ENCODE results near the gene RHOBTB3.

Gene RHOBTB3

DNA sequence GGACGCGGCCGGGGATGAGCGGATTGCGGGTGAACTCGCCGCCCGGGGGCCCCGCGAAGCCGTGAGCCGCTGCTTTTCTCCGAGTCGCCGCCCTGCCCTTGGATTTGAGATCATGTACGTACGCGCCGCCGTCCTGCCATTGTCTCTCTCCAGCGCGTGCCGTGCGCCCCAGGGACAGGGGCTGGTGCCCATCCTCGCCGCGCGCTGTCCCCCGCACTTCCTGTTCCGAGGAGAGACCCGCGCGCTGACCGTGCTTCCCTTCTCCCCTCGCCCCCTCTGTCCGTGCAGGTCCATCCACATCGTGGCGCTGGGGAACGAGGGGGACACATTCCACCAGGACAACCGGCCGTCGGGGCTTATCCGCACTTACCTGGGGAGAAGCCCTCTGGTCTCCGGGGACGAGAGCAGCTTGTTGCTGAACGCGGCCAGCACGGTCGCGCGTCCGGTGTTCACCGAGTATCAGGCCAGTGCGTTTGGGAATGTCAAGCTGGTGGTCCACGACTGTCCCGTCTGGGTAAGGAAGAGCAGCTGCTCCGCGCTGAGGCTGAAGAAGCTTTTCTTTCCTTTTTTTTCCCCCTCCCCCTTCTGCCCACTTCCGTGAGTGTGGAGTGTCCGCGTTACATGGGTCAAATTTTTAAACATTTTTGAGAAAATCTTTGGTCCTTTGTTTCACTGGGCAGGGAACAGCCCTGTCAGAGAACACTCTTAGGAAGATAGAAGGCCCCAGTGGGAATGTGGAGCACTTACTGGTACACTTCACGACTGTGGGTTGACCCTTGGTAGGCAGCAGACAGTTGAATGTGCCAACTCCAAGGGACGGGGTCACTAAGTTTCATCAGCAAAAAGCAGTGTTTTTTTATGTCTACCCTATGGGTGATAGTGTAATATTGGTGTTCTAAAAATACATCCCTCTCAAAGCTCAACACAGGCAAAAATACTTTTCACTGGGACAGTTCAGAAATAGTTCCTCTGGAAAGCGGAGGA, 727 bp downstream of the RHOBTB3 start:
- no peak for DNase-seq (ENCODE audit: low spot score)

DNA sequence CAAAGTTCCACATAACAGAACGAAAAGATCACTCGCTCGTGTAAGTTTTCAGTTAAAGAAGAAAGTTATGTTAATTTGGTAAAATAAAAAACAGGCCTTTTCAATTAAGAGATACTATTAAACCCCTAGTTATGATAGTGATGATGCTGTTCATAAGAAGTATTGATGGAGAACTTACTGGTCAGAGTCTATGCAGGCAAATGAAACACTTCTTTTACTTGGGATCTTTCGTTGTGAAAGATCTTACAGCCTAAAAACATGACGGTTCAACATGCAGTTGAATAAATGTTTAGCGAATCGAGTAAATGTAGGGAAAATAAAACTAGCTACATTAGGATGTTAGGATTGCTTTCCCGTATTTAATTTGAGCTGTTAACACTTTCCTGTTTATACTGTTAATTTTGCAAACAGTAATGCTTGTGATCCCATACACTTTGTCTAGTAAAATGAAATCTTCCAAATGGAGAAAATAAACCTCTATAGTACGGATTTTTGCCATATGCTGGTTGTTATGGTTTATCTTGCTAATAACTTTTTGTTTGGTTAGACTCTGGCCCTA, 2.0 kb downstream of the RHOBTB3 start:
- no peak for DNase-seq (ENCODE audit: low spot score)

DNA sequence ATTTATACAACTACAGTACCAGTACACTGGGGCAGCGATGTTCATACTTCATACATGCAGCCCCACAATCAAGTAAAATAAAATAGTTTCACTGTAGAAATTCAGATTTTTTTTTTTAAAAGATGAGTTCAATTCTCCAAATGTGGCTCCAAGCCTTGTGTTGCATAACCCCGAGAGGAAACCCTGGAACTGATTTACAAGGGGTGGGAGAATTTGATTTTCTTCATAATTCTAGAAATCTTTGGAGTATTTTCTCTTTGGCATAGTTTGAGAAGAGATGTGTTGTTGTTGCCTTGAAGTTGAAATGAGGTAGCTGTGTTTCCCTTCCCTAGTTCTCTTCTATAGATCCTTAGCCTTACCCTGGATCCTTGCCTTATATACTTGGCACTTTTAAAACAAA, 3.1 kb downstream of the RHOBTB3 start:
- DNase-seq (ENCODE audit: low spot score): no peak

DNA sequence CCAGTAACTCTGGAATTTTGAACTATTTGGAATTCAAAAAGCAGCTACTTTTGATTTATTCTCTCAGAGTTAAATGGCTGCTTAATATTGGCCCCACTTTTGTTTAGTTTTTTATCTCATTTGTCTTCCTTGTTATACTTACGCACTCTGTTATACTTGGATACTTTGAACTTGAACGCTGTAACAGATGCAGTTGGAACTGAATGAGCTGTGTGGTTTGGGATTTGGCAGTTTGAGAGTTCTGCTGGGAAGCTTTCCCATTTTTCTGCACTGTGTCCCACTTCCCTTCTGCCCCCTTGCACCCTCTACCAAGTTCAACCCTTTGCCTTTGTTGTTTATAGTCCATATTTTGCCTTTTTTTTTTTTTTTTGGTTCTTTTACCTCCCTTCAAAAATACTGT, 3.8 kb downstream of the RHOBTB3 start:
- no peak for DNase-seq (ENCODE audit: low spot score)

DNA sequence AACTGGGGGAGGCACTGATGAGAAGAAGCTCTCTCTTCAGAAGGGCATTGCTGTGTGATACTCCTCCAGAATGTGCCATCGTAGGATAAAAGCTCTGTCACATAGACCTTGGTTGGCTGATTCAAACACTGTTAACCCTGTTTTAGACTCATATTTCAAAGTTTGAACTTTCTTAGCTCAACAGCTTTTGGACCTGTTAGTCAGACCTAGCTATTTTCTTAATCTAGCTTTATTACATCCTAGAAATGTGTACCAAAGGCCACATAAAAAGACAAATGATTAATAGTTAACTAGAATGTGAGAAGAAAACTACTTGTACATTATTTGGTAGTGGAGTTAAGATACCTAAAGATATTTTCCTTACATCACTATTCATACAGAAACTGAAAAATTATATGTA, 4.3 kb downstream of the RHOBTB3 start:
- no peak for DNase-seq (ENCODE audit: low spot score)

DNA sequence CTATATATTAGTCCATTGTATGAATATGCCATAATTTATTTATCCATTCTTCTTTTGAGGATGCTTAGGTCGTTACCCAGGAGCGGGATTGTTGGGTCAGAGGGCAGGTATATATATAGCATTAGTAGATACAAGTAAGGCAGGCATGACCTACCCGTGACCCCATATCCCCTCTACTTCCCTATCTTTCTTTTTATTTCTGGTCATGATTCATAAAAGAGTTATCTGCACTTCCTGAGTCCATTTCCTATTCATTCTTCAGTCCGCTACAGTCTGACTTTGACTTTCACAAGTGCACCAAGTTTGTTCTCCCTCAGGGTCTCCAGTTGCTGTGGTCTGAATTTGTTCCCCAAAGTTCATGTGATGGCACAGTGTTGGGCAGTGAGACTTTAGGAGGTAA, 6.9 kb downstream of the RHOBTB3 start:
- DNase-seq (ENCODE audit: low spot score): no peak

DNA sequence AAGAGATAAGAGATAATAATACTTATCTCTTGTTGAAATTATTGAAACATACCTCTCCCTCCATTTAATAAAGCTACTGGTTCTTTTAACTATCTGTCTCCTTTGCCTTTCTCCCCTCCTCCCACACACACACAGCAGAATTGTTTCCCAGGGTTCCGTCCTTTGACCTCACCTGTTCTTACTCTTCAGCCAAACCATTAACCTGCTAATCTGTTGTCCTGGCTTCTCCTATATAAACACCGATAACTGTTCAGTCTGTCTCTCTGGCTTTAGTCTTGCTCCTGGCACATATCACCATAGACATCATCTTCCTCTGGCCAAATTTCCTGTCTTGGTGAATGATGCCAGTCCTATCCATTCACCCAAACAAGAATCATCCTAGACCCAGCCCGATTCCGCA, 7.7 kb downstream of the RHOBTB3 start:
- DNase-seq (ENCODE audit: low spot score): no peak

DNA sequence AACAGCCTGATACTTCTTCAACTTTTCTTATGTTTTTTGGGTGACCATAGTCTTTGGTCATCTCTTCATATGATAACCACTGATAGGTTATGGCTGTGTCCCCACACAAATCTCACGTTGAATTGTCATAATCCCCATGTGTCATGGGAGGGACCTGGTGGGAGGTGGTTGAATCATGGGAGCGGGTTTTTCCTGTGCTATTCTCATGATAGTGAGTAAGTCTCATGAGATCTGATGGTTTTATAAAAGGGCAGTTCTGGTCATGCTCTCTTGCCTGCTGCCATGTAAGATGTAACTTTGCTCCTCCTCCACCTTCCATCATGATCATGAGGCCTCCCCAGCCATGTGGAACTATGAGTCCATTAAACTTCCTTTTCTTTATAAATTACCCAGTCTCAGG, 8.7 kb downstream of the RHOBTB3 start:
- no peak for DNase-seq (ENCODE audit: low spot score)

DNA sequence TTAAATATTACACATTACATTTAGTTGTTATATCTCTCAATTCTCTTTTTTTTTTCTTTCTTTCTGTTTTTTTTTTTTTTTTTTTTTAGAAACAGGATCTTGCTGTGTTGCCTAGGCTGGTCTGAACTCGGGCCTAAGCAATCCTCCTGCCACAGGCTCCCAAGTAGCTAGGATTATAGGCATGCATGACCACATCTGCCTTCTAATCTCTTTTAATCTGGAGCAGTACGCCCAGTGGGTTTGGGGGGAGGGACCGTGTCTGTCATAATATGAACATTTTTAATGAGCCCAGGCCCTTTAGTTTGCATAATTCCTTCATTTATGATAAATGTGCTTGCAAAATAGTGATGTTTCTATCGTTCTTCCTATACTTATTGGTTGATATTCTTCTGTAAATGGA, 10.3 kb downstream of the RHOBTB3 start:
- no peak for DNase-seq (ENCODE audit: low spot score)

DNA sequence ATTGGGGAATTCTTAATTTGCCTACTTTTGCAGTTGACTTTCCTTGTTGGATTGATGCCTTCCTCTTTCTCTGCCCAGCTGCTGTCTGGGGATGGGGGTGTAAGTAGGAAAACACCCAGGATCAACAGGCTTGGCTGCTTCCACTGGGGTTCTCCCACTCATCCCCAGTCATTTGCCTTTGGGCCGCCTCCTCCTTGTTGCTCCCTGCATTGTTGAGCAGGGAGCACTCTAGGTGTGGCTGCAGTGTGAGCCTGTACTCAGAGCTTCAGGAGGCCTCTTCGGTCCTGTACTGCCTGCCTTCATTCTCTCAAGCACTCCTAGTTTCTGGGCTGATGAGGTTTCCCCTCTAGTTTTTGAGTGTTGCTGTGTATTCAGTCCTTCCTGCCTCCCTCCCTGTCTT, 12.1 kb downstream of the RHOBTB3 start:
- DNase-seq (ENCODE audit: low spot score): no peak

DNA sequence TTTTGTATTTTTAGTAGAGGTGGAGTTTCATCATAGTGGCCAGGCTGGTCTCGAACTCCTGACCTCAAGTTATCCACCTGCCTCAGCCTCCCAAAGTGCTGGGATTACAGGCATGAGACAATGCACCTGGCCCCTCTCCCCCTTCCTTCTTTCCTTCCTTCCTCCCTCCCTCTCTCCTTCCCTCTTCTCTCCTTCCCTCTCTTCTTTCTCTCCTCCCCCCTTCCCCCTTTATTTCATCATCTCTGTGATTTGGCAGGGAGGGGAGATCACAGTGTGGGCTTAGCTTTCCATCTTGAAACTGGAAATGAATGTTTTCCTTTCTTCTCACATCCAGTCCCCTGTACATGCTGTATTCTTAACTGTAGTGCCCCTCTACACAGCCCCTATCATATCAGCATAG, 12.7 kb downstream of the RHOBTB3 start:
- DNase-seq (ENCODE audit: low spot score): no peak

DNA sequence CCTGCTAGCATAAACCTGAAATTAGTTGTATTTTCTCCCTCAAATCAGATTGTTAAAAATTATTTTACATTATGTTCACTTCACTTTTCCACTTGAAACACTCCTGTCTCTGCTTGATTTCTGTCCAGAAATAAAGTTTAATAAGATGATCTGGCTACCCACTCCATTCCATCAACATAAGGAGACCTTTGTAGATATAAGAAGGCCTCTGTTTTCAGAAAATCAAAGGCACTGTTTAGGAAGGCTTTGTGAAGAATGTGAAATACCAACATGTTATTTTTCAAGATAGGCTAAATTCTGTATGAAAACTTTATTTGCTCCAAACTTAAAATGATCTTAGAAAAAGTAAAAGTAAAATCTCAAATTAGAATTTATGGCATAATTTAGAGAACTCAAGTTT, 15.1 kb downstream of the RHOBTB3 start:
- DNase-seq (ENCODE audit: low spot score): no peak

DNA sequence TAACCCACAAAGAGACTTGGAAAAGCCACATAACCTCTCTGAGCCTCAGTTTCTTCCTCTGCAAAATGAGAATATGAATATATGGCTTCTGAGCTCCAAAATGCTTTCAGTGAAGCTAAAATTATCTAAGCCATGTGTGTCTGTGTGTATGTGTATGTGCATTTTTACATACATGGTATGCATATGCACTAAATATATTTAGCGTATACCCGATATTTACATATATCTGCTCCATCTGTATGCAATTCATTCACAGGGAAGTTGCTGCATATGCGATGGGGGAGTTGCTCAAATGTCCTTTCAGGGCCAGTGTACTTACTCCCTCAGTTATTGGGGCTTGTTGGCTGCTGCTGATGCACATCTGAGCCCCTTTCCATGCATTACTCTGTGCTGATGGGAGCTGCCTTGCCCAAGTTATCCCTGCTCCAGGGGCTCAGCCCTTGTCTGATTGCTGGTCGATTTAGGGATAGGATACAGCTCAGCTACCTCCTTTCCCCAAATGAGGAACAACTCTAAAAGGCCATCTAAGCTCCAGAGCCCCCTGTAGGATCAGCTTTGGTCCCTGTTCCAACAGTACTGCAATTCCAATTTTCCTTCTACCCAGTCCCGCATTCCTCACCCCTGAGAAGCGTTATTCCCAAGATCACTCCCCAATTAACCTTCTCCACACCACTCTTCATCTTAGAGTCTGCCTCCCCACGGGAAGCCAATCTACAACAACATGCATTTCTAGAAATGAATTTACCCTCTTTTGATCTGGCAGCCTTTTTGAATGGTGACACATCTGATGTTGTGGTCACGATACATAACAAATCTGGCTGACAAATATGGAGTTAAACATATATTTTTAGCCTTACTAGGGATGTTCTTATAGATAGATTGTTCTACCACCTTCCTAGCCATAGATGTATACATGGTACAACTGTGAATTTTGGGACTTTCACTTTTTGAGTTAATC, 15.9 kb downstream of the RHOBTB3 start:
- DNase-seq (ENCODE audit: low spot score): no peak

DNA sequence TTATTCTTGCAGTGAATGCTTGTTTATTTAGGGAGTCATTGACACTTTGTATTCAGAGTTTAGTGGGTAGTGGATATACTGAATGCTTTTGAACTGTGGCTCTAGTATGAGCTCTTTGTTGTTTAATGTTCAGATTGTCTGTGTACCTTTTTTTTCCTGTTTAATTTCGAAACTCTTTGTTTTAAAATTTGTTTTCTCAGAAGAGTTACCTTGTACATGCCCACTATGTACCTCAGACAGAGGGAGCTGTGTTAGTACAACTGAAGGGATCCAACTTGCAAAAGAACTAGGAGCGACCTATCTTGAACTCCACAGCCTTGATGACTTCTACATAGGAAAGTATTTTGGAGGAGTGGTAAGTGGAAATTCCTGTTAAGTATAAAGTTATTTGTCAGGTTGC, 17.0 kb downstream of the RHOBTB3 start:
- no peak for DNase-seq (ENCODE audit: low spot score)

DNA sequence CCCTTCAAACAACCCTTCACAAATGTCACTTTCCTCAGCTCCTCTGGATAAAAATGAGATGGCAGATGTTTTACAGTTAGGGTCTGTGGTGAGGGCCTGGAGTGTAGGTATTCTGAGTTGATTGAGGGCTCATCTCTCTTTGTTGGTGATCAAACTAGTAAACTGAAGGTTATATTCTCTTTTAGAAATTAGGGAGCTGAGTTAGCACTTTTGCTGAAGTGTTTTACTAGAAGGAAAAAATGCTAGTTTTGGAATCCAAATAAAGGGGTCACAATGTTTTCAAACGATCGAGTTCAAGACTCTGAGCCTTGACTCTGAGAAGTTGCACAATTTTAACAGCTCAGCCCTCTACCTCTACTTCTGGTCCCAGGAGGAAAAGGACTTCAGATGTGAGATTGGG, 23.4 kb downstream of the RHOBTB3 start:
- DNase-seq (ENCODE audit: low spot score): no peak

DNA sequence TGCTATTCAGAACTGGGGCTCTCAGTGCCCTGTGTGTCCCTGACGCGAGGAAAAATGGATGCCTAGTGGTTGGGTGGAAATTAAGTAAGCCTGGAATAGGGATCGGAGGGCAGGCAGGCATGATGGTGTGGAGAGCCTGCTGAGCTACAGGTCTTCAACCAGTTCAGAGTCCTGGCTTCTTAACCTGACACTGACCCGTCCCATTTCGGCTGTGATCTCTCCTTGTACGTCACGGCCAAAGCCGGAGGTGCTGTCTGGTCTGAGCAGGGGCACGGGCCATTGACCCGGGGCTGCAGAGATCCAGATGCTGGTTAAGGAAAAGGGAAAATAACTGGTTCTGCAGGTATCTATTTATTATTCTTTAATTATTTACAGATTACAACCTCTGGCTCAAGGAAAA, 27.9 kb downstream of the RHOBTB3 start:
- DNase-seq (ENCODE audit: low spot score): no peak

DNA sequence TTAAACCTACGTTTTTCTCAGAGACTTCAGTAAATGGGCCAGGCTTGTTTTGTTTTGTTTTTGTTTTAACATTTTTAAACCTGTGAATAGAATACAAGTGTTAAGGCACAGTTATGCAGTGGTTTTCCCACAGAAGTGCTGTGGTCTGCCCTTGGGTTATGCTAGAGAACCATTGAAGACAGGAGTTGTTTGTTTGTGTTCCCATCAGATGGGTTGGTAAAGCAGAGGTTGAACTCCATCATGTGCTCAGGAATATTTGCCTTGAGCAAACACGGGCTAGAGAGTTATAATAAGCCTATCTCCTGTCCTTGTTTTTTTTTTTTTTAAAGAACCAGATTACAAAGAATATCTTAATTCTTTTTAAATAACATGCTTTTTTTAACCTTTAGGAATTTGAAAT, 28.5 kb downstream of the RHOBTB3 start:
- no peak for DNase-seq (ENCODE audit: low spot score)

DNA sequence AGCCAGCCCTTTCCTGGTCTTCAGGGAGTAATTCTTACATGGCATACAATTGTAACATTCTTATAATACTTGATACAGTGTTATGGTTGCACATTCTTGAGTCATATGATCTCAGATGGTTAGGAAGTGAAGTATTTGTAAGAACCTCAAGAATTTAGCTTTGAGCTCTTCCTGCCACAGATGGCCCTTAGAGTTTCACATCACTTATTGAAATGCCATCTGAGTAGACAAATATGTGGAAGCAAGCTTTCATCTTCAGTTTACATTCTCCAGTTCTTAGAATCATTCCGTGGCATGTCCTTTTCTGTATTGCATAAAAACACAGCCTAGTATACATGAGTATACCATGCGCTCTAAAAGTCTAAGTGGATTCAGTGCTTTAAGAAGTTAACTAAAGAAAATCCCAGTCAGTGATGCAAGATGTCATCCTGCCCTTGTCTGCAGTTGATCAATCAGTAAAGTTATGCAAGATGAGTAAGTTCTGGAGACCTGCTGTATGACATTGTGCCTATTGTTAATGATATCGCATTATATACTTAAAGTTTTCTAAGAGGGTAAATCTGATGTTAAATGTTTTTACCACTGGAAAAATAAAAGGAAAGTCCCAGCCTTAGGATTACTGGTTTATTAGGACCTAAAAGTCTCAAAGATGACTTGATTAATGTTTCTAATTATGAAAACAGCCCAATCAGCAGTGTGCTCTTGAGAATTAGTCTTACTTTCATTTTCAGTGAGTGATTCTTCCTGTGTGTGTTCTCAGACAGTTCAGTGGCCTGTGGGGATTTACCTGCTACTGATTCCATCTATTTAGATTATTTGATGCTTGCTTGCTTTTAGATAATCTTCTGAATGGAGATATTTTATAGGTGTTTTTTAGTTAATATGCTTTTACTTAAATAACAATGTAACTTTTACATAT, 29.4 kb downstream of the RHOBTB3 start:
- DNase-seq (ENCODE audit: low spot score): peak; percentile 30

DNA sequence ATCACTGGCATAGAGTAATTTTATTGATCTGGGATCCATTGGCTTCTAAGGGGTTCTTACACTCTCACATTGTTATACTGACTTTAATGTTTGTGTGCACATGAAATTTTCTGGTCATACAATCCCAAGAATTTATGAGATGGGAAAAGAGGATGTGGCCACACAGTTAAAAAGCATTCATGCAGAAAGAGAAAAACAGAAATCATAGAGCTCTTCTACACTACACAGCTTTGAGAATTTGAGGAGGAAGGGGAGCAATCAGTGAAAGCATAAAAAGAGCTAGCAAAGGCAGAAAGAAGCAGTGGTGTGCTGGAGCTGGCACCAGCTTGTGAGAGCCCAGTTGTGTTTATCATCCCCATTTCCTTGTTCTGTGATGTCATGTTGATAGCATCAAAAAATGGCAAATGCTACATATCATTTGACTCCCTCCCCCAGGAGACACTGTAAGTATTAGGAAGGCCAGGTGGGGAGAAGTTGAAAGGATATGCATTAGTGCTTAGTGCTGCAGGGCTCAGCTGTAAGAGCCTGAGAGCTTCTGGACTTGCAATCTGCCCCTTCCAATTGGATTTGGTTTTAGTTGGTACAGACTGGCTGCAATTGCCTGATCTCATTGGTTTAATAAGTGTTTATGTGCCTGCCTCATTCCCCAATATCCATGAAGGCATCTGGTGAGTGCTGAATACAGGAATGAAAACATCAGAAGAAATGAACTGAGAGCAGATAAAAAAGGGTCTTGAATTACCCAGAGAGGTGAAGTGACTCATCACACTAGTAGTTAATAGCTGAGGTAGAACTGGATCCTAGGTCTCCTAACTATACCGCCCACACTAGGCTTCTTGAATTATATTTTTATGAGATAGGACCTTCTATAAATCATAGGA, 30.9 kb downstream of the RHOBTB3 start:
- DNase-seq (ENCODE audit: low spot score): no peak

DNA sequence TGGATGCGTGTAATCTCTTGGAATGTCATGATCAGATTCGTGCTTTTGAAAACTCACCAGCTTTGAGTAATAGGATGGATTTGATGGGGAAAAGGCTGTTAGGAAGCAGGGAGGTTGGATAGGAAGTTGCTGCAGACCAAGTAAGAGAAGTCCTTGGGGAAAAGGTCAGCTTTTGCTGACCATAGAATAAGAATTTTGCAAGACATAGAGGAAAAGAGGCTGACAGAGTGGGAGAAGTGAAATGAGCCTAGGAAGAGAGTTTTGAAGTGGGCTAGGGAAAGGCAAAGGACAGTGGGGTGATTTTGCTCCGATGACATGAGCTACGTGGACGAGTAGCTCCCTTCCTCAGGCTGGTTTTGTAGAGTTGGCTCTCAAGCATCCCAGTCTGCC, 31.5 kb downstream of the RHOBTB3 start:
- no peak for DNase-seq (ENCODE audit: low spot score)

DNA sequence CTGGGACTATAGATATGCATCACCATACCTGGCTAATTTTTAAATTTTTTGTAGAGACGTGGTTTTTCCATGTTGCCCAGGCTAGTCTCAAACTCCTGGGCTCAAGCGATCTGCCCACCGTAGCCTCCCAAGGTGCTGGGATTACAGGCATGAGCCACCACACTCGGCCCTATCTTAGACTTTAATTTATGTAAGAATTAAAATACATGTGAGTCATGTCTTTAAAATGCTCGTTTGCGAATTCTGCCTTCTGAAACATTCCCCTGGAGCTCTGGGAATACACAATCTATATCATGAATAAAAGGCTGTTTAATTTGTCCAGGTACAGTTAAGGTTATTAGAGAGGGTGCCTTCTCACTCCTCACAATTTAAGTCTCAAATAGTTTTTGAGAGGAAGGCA, 32.8 kb downstream of the RHOBTB3 start:
- no peak for DNase-seq (ENCODE audit: low spot score)

All from CD4-positive, alpha-beta T cell treated with Interleukin-15 for 4 hours (primary cell).